ENCODE measurements around the gene HOXA13.

Gene HOXA13

GRCh38 chr7:27199849-27200760, at the start of gene HOXA13:
Gene HOXA13, minus strand, starts transcription at chr7:27200091. Its CDS starts 14 bp downstream, at chr7:27200077.
- DNase-seq: peak; percentile 77

GRCh38 chr7:27248911-27249723, 49.2 kb upstream of the HOXA13 start:
- DNase-seq: no peak

GRCh38 chr7:27248427-27248806, 48.5 kb upstream of the HOXA13 start:
- DNase-seq: no peak

- DNase-seq: no peak
Measured at GRCh38 chr7:27247452-27248426, 47.8 kb upstream of the HOXA13 start.

GRCh38 chr7:27247000-27247399, 47.1 kb upstream of the HOXA13 start:
- DNase-seq: no peak

GRCh38 chr7:27245798-27246691, 46.2 kb upstream of the HOXA13 start:
- DNase-seq: no peak

GRCh38 chr7:27245124-27245797, 45.4 kb upstream of the HOXA13 start:
- DNase-seq: no peak

- DNase-seq: no peak
Measured at GRCh38 chr7:27244488-27245123, 44.7 kb upstream of the HOXA13 start.

GRCh38 chr7:27243340-27244163, 43.7 kb upstream of the HOXA13 start:
- no peak for DNase-seq

GRCh38 chr7:27242555-27243339, 42.9 kb upstream of the HOXA13 start, which contains the start of gene EVX1:
Gene EVX1, plus strand, starts transcription at chr7:27242802. Its CDS starts 229 bp downstream, at chr7:27243031.
- peak; percentile 68 for DNase-seq

- DNase-seq: no peak
Measured at GRCh38 chr7:27242154-27242553, 42.3 kb upstream of the HOXA13 start.

- no peak for DNase-seq
Measured at GRCh38 chr7:27241189-27242056, 41.5 kb upstream of the HOXA13 start.

- peak; percentile 47 for DNase-seq
Measured at GRCh38 chr7:27240015-27240731, 40.3 kb upstream of the HOXA13 start.

- DNase-seq: peak; percentile 49
Measured at GRCh38 chr7:27239387-27240014, 39.6 kb upstream of the HOXA13 start.

GRCh38 chr7:27238979-27239386, 39.1 kb upstream of the HOXA13 start:
- DNase-seq: no peak

- DNase-seq: no peak
Measured at GRCh38 chr7:27237735-27238334, 37.9 kb upstream of the HOXA13 start.

Data from right forelimb (tissue), 1 donor.